Mucosa of descending colon (tissue), 3 donors: ENCODE measurements around the gene DNAAF1. TPM values are rescaled to one million over a fixed set of nuclear protein-coding genes. Genes with fewer than 3 reads are reported as not detected.

ENCODE experiments used
- ATAC-seq: fragments of 200-7000 bp; cut with Tn5 transposase; one replicate; pipeline ENCODE4 v1.9.1; 2020; ENCODE audit warnings: mild to moderate bottlenecking, moderate library complexity
- DNase-seq, 3 donors: peaks; one replicate each; pipeline ENCODE4 v3.0.0-alpha.2; 2020
- H3K36me3 ChIP-seq: fragments of 200-600 bp; one replicate; pipeline ENCODE4 v1.8.0; 2021; ENCODE audit warnings: low read depth, mild to moderate bottlenecking
- H3K4me1 ChIP-seq: fragments of 200-600 bp; one replicate; pipeline ENCODE4 v1.8.0; 2021; ENCODE audit warnings: low read depth, mild to moderate bottlenecking
- H3K4me3 ChIP-seq: fragments of 200-600 bp; one replicate; pipeline ENCODE4 v1.8.0; 2021; ENCODE audit warnings: mild to moderate bottlenecking
- H3K9me3 ChIP-seq: fragments of 200-600 bp; one replicate; pipeline ENCODE4 v1.8.0; 2021; ENCODE audit warnings: mild to moderate bottlenecking
- CTCF ChIP-seq: fragments of 200-600 bp; IDR thresholded peaks from one replicate; pipeline ENCODE4 v1.8.0; 2022; ENCODE audit warnings: antibody characterized with exemption, mild to moderate bottlenecking
- intact Hi-C, 2 donors: fragments of 100-400 bp; cut with DNase I in 1 of 2; cut with micrococcal nuclease in 1 of 2; formaldehyde crosslinking; loops; one replicate each; pipeline versions ENCODE4 v1.11.0 to v1.11.1; 2022; cut with DNase I, micrococcal nuclease
- total RNA-seq, 3 donors: library from RNA; stranded (reverse); fragmentation: NEBNext Ultra II Directional in 2 of 3; extraction: Animal tissue kit (Norgen Biotek cat#: 25700) in 2 of 3; gene quantifications; one replicate each; pipeline versions ENCODE4 v1.2.1 to v1.2.4, GENCODE V29; 2021 to 2023
- donor health status: DM: no; HTN: no; CAD: no; lungs with moderate emphysema.
- donor health status: DM: no; HTN: no; CAD: no.
- donor health status: DM: no; HTN: yes; CAD: no.

DNAAF1 gene
- total RNA-seq, 3 donors from 2014 or later, result 0.95 TPM; not detected in 2

DNA sequence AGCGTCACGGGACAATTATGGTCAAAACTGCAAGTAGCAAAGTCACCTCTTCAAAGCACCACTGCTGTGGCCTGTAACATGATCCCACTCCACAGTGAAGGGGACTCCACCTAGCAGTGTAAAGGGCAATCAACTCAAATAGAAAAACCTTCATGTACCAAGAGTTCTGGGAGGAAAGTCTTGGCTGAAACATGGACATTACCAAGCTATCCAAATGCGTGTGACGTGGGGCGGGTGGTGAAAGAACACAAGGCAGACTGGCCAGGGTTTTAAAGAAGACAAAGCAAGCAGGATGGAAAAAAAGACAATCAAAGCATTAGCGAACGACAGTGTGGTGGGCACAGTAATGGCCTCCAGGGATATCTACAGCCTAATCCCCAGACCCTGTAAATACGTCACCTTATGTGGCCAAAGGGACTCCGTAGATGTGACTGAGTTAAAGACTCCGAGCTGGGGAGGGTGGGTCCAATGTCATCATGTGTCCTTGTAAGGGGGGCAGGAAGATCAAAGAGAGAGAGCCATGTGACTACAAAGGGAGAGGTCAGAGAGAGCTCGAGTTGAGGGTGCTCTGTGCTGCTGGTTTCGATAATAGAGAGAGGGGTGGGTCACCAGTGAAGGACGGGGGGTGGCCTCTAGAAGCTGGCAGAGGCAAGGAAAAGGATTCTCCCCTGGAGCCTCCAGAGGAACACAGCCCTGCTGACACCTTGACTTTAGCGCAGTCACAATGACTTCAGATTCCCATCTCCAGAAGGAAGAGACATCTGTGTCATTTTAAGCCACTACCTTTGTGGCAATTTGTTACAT is 6.1 kb upstream of the DNAAF1 start:
- DNase-seq, result no peak
- no peak for ATAC-seq
- Histone ChIP-seq H3K9me3 (no peaks in the 10 kb centered on the region), H3K4me1 (peaks cover 2% of the 10 kb centered on the region), H3K4me3 (no peak overlapping the region), H3K36me3 (no peaks in the 10 kb centered on the region)
- TF ChIP-seq CTCF, result no peak
- intact Hi-C loops, result no loop called here

GRCh38 chr16:84139628-84140258 is 5.4 kb upstream of the DNAAF1 start:
- DNase-seq, result no peak
- TF ChIP-seq CTCF, result no peak
- Histone ChIP-seq H3K4me3 (no peak overlapping the region), H3K36me3 (no peaks in the 10 kb centered on the region), H3K4me1 (peaks cover 2% of the 10 kb centered on the region), H3K9me3 (no peaks in the 10 kb centered on the region)
- intact Hi-C loops, result no loop called here
- ATAC-seq, result no peak

DNA sequence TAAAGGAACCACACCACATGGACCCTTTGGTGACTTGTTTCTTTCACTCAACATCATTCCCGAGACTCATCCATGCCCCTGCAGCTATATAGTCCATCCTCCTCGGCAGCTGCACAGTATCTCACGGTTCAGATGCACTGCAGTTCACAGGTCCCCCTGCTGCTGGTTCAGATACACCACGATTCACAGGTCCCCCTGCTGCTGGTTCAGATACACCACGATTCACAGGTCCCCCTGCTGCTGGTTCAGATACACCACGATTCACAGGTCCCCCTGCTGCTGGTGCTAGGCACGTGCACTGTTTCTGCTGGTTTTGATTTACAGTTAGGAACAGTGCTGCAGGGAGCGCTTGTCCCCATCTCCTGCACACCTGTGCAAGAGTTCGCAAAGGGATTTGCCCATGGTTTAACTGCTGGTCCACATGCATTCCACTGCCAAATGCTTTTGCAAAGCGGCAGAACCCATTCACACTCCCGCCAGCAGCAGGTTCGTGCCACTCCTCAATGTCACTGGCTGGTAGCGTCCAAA is 3.9 kb upstream of the DNAAF1 start:
- DNase-seq (no peak), ATAC-seq (no peak)
- peaks cover 2% of the 10 kb centered on the region for H3K4me1 ChIP-seq
- no peaks in the 10 kb centered on the region for H3K36me3 ChIP-seq
- no peak overlapping the region for H3K4me3 ChIP-seq
- no peaks in the 10 kb centered on the region for H3K9me3 ChIP-seq
- intact Hi-C loops, result no loop called here
- no peak for TF ChIP-seq CTCF

DNA sequence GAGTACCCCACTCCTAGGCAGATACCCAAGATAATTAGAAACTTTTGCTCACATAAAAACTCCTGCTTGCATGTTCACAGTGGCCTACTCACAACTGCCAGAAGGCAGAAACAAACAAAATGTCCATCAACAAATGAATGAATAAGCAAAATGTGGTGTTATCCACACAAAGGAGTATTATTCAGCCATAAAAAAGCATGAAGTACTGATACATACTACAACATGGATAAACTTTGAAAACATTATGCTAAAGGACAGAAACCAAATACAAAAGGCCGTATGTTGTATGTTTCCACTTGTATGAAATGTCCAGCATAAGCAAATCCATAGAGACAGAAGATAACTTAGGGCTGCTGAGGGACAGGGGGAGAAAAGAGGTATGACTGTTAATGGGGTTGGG is 2.0 kb upstream of the DNAAF1 start:
- intact Hi-C loops, result no loop called here

GRCh38 chr16:84143784-84144199 is 1.3 kb upstream of the DNAAF1 start:
- intact Hi-C loops, result no loop called here
- no peak for TF ChIP-seq CTCF
- Histone ChIP-seq H3K9me3 (no peaks in the 10 kb centered on the region), H3K36me3 (no peaks in the 10 kb centered on the region), H3K4me1 (peaks cover 2% of the 10 kb centered on the region), H3K4me3 (no peak overlapping the region)
- ATAC-seq, result no peak
- DNase-seq, result peak in 1 of 3 donors; percentile 31

More for the DNA sequence above, 2.0 kb upstream of the DNAAF1 start:
- Histone ChIP-seq H3K4me3 (no peak overlapping the region), H3K9me3 (no peaks in the 10 kb centered on the region), H3K4me1 (peaks cover 2% of the 10 kb centered on the region), H3K36me3 (no peaks in the 10 kb centered on the region)
- TF ChIP-seq CTCF, result no peak
- no peak for ATAC-seq
- no peak for DNase-seq
